ENCODE results near the gene EHD2. TPM values are rescaled to one million over a fixed set of nuclear protein-coding genes. Genes with fewer than 3 reads are reported as not detected.
"Not testable (repeated sequence)": the region's sequence is repeated elsewhere in the genome, so short reads cannot be mapped to it uniquely, and the experiment has no call there.

Gene EHD2
- total RNA-seq, 1 donor from 2014 or later = 0.49 TPM

GRCh38 chr19:47789811-47790210, 76.6 kb downstream of the EHD2 start:
- H3K27me3 Mint-ChIP-seq; H3K36me3 Mint-ChIP-seq (ENCODE audit: low read depth); H3K4me1 Mint-ChIP-seq; H3K27ac Mint-ChIP-seq; H3K9me3 Mint-ChIP-seq; DNase-seq; H3K4me3 Mint-ChIP-seq; intact Hi-C loops (cut with micrococcal nuclease): not testable (repeated sequence)

GRCh38 chr19:47790398-47790814, 77.2 kb downstream of the EHD2 start:
- H3K27me3 Mint-ChIP-seq = no peaks in the 10 kb centered on the region
- DNase-seq = peak; percentile 94
- H3K4me3 Mint-ChIP-seq = no peak overlapping the region
- H3K27ac Mint-ChIP-seq = no peak overlapping the region
- intact Hi-C loops (cut with micrococcal nuclease) = no loop called here
- H3K36me3 Mint-ChIP-seq (ENCODE audit: low read depth) = peaks cover under 1% of the 10 kb centered on the region
- no peaks in the 10 kb centered on the region for H3K9me3 Mint-ChIP-seq
- H3K4me1 Mint-ChIP-seq = peaks cover 6% of the 10 kb centered on the region

DNA sequence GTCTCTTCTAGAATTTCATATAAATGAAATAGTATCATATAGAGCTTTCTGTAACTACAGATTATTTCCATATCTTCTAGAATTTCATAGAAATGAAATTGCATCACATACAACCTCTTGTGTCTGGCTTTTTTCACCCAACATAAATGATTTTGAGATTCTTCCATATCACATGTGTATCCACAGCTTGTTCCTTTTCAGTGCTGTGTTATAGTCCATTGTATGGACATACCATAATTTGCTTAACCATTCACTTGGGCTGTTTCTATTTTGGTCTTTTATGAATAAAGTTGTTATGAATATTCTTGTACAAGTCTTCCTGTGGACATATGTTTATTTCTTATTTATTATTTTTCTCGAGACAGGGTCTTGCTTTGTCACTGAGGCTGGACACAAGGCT, 79.4 kb downstream of the EHD2 start:
- peaks cover 6% of the 10 kb centered on the region for H3K4me1 Mint-ChIP-seq
- no peaks in the 10 kb centered on the region for H3K9me3 Mint-ChIP-seq
- no peak overlapping the region for H3K27ac Mint-ChIP-seq
- no peaks in the 10 kb centered on the region for H3K27me3 Mint-ChIP-seq
- DNase-seq = no peak
- intact Hi-C loops (cut with micrococcal nuclease) = no loop called here
- no peaks in the 10 kb centered on the region for H3K36me3 Mint-ChIP-seq (ENCODE audit: low read depth)
- no peak overlapping the region for H3K4me3 Mint-ChIP-seq

Other genes starting within 250 kb of the EHD2 start
- 0.05 TPM in 1 of 2 replicates, not detected in the other for gene SLC8A2, start 241.5 kb upstream of the EHD2 start, total RNA-seq
- 10.1 and 12.2 TPM in 2 replicates for gene KPTN, start 229.2 kb upstream of the EHD2 start, total RNA-seq
- 61.9 and 66.5 TPM in 2 replicates for gene NAPA, start 198.4 kb upstream of the EHD2 start, total RNA-seq
- gene ZNF541, start 140.3 kb upstream of the EHD2 start, total RNA-seq = not detected in 2 replicates
- 10.5 and 11.9 TPM in 2 replicates for gene BICRA, start 104.3 kb upstream of the EHD2 start, total RNA-seq
- 222 and 230 TPM in 2 replicates for gene NOP53, start 32.1 kb downstream of the EHD2 start, total RNA-seq
- 111 and 117 TPM in 2 replicates for gene SELENOW, start 65.3 kb downstream of the EHD2 start, total RNA-seq
- not detected in 2 replicates for gene TPRX1, start 91.1 kb downstream of the EHD2 start, total RNA-seq
- gene CRX, start 108.5 kb downstream of the EHD2 start, total RNA-seq = not detected in 2 replicates
- gene TPRX2, start 145.8 kb downstream of the EHD2 start, total RNA-seq = not detected in 2 replicates
- gene SULT2A1, start 172.9 kb downstream of the EHD2 start, total RNA-seq = not detected in 2 replicates